ENCODE results near the gene PTPRN2. TPM values are rescaled to one million over a fixed set of nuclear protein-coding genes. Genes with fewer than 3 reads are reported as not detected.

Gene PTPRN2
- polyA plus RNA-seq, 1 experiment = 0.02 TPM

DNA sequence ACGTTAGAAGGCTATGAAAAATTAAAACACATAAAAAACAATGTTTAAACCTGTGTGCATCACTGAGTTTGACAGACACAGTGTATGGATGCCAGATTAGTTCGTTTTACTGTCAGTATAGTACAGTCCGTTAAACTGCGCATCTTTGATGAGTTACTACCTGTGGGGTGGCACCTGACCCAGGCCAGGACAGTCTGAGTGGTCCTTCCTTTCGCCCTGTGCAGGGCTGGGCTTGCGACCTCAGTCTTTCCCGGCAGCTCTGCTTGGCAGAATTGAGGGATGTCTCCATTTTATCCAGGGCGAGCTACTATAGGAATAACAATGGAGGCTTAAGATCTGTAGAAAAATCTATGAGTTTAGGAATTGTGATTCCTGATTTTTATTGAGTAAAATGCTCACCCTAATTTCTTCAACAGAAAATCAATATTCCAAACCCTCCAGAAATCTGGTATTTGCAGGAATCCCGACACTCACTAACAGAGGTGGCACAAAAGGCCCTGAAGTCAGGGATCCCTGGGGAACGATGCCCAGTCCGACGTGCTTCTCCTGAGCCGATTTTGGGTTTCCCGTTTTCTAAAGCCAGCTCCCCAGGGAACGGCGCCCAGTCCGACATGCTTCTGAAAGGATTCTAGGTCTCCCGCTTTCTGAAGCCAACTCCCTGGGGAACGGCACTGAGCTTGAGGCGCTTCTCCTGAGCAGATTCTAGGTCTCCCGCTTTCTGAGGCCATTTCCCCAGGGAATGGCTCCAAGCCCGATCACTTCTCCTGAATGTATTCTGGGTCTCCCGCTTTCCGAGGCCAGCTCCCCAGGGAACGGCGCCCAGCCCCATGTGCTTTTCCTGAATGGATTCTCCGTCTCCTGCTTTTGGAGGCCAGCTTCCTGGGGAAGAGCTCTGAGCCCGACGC, 873.2 kb downstream of the PTPRN2 start:
- CTCF ChIA-PET = no interaction called here

DNA sequence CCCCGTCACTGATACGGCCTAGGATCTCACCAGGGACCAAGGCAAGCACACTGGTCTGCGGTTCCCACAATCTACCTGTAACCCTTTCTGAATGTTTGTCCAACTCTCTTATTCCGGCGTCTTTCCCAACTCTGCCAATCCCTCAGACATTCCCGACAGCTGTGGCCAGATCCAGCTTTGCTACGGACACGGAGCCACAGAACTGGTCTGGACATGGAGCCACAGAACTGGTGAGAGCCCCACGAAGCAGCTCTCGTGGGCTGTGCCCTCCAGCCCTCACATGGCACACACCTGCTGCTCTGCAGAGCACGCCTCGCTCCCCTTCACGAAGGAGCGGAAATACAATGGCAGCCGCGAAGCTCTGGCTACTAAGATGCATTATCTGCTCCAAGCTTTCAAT, 874.0 kb downstream of the PTPRN2 start:
- H3K27ac ChIP-seq (ENCODE audit: low read depth, low read length) = no peak overlapping the region
- H3K9me3 ChIP-seq (ENCODE audit: control insufficient read depth, insufficient read depth, low read length) = peaks cover 84% of the 10 kb centered on the region
- H3K27me3 ChIP-seq (ENCODE audit: control insufficient read depth, insufficient read depth, low read length) = no peaks in the 10 kb centered on the region
- no peak for DNase-seq (ENCODE audit: low read depth, low spot score)
- POLR2A ChIA-PET = no interaction called here
- CTCF ChIA-PET = no interaction called here
- TF ChIP-seq CTCF (IDR thresholded peaks at IDR 0.05; ENCODE audit: low read depth, low read length) = no peak
- H3K4me3 ChIP-seq (ENCODE audit: low read depth, low read length) = no peak overlapping the region

More for the DNA sequence above, 873.2 kb downstream of the PTPRN2 start:
- Histone ChIP-seq H3K27me3 (ENCODE audit: control insufficient read depth, insufficient read depth, low read length) (no peaks in the 10 kb centered on the region), H3K9me3 (ENCODE audit: control insufficient read depth, insufficient read depth, low read length) (peaks cover 84% of the 10 kb centered on the region), H3K4me3 (ENCODE audit: low read depth, low read length) (no peak overlapping the region), H3K27ac (ENCODE audit: low read depth, low read length) (no peak overlapping the region)
- no peak for DNase-seq (ENCODE audit: low read depth, low spot score)
- no peak for TF ChIP-seq CTCF (IDR thresholded peaks at IDR 0.05; ENCODE audit: low read depth, low read length)
- POLR2A ChIA-PET = no interaction called here

GRCh38 chr7:157712666-157713235, 874.9 kb downstream of the PTPRN2 start:
- no peak for DNase-seq (ENCODE audit: low read depth, low spot score)
- peaks cover 85% of the 10 kb centered on the region for H3K9me3 ChIP-seq (ENCODE audit: control insufficient read depth, insufficient read depth, low read length)
- H3K4me3 ChIP-seq (ENCODE audit: low read depth, low read length) = no peak overlapping the region
- no peak for TF ChIP-seq CTCF (IDR thresholded peaks at IDR 0.05; ENCODE audit: low read depth, low read length)
- no peaks in the 10 kb centered on the region for H3K27me3 ChIP-seq (ENCODE audit: control insufficient read depth, insufficient read depth, low read length)
- no peak overlapping the region for H3K27ac ChIP-seq (ENCODE audit: low read depth, low read length)
- ChIA-PET CTCF (no interaction called here), POLR2A (no interaction called here)

DNA sequence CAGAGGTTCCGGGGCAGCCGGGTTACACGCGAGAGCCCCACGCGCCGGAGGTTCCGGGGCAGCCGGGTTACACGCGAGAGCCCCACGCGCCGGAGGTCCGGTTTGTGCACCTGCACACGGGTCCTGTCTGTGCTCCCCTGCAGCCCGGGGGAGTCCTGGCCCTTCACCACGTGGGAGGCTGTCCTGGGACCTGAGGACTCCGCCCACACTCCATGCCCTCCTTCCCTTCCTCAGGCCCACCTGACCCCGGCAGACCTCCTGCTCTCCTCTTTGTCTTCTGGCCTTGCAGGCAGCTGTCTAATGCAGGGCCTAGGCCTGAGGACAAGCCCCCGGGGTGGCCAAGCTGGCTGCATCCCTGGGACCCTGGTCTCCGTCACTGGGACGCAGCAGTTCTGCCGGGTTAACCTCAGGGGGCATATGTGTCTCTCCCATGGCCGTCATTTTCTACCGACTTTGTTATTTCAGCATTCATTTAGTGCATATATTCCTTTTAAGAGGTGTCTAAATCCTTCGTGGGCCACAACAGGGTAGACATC, 876.2 kb downstream of the PTPRN2 start:
- POLR2A ChIA-PET = no interaction called here
- TF ChIP-seq CTCF (IDR thresholded peaks at IDR 0.05; ENCODE audit: low read depth, low read length) = no peak
- Histone ChIP-seq H3K4me3 (ENCODE audit: low read depth, low read length) (no peak overlapping the region), H3K27me3 (ENCODE audit: control insufficient read depth, insufficient read depth, low read length) (no peaks in the 10 kb centered on the region), H3K9me3 (ENCODE audit: control insufficient read depth, insufficient read depth, low read length) (peaks cover 84% of the 10 kb centered on the region), H3K27ac (ENCODE audit: low read depth, low read length) (no peak overlapping the region)
- CTCF ChIA-PET = no interaction called here
- DNase-seq (ENCODE audit: low read depth, low spot score) = no peak

DNA sequence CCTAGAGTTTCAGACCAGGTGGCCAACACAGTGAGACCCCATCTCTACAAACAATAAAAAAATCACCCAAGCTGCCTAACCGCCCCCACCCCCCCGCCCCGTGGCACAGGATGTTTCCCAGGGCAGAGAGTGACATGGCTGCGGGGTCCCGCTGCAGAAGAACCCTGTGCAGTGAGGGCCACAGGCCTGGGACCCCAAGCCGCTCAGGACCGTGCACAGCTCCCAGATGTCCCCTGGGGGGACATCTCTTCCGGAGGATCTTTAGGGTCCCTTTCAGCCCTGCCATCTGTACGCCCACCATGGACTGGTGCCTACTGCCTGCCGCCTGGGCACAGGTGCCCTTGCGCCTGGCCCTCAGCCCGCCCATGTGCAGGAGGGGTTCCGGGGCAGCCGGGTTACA, 877.2 kb downstream of the PTPRN2 start:
- POLR2A ChIA-PET = no interaction called here
- CTCF ChIA-PET = no interaction called here

More for the DNA sequence above, 877.2 kb downstream of the PTPRN2 start:
- no peak for DNase-seq (ENCODE audit: low read depth, low spot score)
- no peak overlapping the region for H3K4me3 ChIP-seq (ENCODE audit: low read depth, low read length)
- TF ChIP-seq CTCF (IDR thresholded peaks at IDR 0.05; ENCODE audit: low read depth, low read length) = no peak
- no peak overlapping the region for H3K27ac ChIP-seq (ENCODE audit: low read depth, low read length)
- H3K27me3 ChIP-seq (ENCODE audit: control insufficient read depth, insufficient read depth, low read length) = no peaks in the 10 kb centered on the region
- H3K9me3 ChIP-seq (ENCODE audit: control insufficient read depth, insufficient read depth, low read length) = peaks cover 83% of the 10 kb centered on the region
